Prostate gland (tissue), 2 donors: ENCODE measurements around the gene NBEA.

Experiments
- POLR2A ChIP-seq: fragments of 450-650 bp; IDR thresholded peaks from one replicate; pipeline ENCODE4 v1.6.1; 2016; ENCODE audit warnings: antibody characterized with exemption, mild to moderate bottlenecking
- POLR2AphosphoS5 ChIP-seq: sonication (generic); formaldehyde crosslinking; IDR thresholded peaks from one replicate; pipeline ENCODE4 v1.6.1; 2017; ENCODE audit warnings: antibody characterized with exemption
- TF ChIP-seq, protein P1 (sequence below), 4 experiments: fragments of 200-600 bp in 2 of 4; fragments of 450-650 bp in 2 of 4; sonication (generic) in 2 of 4; IDR thresholded peaks; 1 replicate in 3 of 4; 2 replicates in 1 of 4; pipeline ENCODE4 v1.5.1; 2016 to 2019; ENCODE audit warnings: antibody characterized with exemption in 4 of 4, mild to moderate bottlenecking in 2 of 4, moderate library complexity in 2 of 4

DNA sequence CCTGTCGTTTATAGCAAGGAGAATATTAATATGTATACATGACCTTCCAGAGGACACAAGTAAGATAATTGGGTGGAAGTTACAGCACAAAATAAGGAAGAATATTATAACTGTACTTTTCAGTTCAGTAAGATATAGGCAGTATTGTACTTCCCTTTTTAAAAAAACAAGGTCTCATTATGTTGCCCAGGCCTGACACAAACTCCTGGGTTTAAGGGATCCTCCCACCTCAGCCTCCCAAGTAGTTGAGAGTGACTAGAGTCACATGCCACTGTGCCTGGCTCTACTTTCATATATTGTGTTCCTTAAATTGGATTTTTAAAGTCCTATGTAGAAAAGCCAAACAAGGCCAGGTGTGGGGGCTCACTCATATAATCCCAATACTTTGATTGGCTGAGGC, 553.9 kb downstream of the NBEA start:
- no peak for TF ChIP-seq POLR2A
- no peak for TF ChIP-seq POLR2AphosphoS5
- TF ChIP-seq, protein P1, sequence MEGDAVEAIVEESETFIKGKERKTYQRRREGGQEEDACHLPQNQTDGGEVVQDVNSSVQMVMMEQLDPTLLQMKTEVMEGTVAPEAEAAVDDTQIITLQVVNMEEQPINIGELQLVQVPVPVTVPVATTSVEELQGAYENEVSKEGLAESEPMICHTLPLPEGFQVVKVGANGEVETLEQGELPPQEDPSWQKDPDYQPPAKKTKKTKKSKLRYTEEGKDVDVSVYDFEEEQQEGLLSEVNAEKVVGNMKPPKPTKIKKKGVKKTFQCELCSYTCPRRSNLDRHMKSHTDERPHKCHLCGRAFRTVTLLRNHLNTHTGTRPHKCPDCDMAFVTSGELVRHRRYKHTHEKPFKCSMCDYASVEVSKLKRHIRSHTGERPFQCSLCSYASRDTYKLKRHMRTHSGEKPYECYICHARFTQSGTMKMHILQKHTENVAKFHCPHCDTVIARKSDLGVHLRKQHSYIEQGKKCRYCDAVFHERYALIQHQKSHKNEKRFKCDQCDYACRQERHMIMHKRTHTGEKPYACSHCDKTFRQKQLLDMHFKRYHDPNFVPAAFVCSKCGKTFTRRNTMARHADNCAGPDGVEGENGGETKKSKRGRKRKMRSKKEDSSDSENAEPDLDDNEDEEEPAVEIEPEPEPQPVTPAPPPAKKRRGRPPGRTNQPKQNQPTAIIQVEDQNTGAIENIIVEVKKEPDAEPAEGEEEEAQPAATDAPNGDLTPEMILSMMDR (IDR thresholded peaks at IDR 0.05) = no peak
